T47D (cell line): ENCODE results near the gene CRABP1.

Experiments used
- DNase-seq, 2 experiments: peaks; one replicate each; pipeline versions ENCODE4 v3.0.0 to v3.0.0-alpha.2; 2011 to 2012; ENCODE audit warnings: low read depth in 1 of 2, low spot score in 1 of 2
- JUND ChIP-seq: IDR thresholded peaks from 2 replicates; pipeline ENCODE4 v1.6.1; 2012; ENCODE audit warnings: low read depth
- in situ Hi-C: cut with HindIII; loops from 2 replicates; pipeline ENCODE4 v1.10.0; 2016; ENCODE audit warnings: low sequenced_read_pairs, low pct_unique_long_range_greater_than_20kb

CRABP1 gene

GRCh38 chr15:78308422-78309032 is 31.6 kb upstream of the CRABP1 start:
- peak; percentile 56 to 74 for DNase-seq
- in situ Hi-C loops, result no loop called here
- no peak for TF ChIP-seq JUND

- in situ Hi-C loops, result no loop called here
- no peak for DNase-seq
- TF ChIP-seq JUND, result no peak
These were observed 28.9 kb upstream of the CRABP1 start for GRCh38 chr15:78311292-78311691.

- no peak for DNase-seq
- TF ChIP-seq JUND, result no peak
- in situ Hi-C loops, result no loop called here
These were observed 27.6 kb upstream of the CRABP1 start for GRCh38 chr15:78312536-78312935.

GRCh38 chr15:78312957-78313356 is 27.2 kb upstream of the CRABP1 start:
- no peak for TF ChIP-seq JUND
- DNase-seq, result no peak
- in situ Hi-C loops, result no loop called here

- in situ Hi-C loops, result no loop called here
- TF ChIP-seq JUND, result no peak
- DNase-seq, result no peak
These were observed 26.8 kb upstream of the CRABP1 start for GRCh38 chr15:78313383-78313782.

- TF ChIP-seq JUND, result no peak
- in situ Hi-C loops, result no loop called here
- DNase-seq, result no peak
These were observed 26.0 kb upstream of the CRABP1 start for GRCh38 chr15:78314181-78314581.

GRCh38 chr15:78315686-78316282 is 24.4 kb upstream of the CRABP1 start:
- in situ Hi-C loops, result no loop called here
- DNase-seq, result peak in 1 of 2 experiments; percentile 64
- no peak for TF ChIP-seq JUND

GRCh38 chr15:78316283-78317083 is 23.7 kb upstream of the CRABP1 start:
- in situ Hi-C loops, result no loop called here
- DNase-seq, result no peak
- no peak for TF ChIP-seq JUND

GRCh38 chr15:78317145-78317836 is 22.9 kb upstream of the CRABP1 start:
- TF ChIP-seq JUND, result no peak
- in situ Hi-C loops, result no loop called here
- peak in 1 of 2 experiments; percentile 65 for DNase-seq

- in situ Hi-C loops, result no loop called here
- TF ChIP-seq JUND, result no peak
- DNase-seq, result no peak
These were observed 20.6 kb upstream of the CRABP1 start for GRCh38 chr15:78319588-78319987.

GRCh38 chr15:78320183-78320582 is 20.0 kb upstream of the CRABP1 start:
- in situ Hi-C loops, result no loop called here

GRCh38 chr15:78321041-78321570 is 19.0 kb upstream of the CRABP1 start:
- in situ Hi-C loops, result no loop called here
- no peak for TF ChIP-seq JUND
- no peak for DNase-seq

More at GRCh38 chr15:78320183-78320582, 20.0 kb upstream of the CRABP1 start:
- DNase-seq, result no peak
- TF ChIP-seq JUND, result no peak
